ENCODE data around the gene ZNF319.

Gene ZNF319

GRCh38 chr16:58036943-58037342, 36.5 kb upstream of the ZNF319 start:
- no peak for DNase-seq

DNA sequence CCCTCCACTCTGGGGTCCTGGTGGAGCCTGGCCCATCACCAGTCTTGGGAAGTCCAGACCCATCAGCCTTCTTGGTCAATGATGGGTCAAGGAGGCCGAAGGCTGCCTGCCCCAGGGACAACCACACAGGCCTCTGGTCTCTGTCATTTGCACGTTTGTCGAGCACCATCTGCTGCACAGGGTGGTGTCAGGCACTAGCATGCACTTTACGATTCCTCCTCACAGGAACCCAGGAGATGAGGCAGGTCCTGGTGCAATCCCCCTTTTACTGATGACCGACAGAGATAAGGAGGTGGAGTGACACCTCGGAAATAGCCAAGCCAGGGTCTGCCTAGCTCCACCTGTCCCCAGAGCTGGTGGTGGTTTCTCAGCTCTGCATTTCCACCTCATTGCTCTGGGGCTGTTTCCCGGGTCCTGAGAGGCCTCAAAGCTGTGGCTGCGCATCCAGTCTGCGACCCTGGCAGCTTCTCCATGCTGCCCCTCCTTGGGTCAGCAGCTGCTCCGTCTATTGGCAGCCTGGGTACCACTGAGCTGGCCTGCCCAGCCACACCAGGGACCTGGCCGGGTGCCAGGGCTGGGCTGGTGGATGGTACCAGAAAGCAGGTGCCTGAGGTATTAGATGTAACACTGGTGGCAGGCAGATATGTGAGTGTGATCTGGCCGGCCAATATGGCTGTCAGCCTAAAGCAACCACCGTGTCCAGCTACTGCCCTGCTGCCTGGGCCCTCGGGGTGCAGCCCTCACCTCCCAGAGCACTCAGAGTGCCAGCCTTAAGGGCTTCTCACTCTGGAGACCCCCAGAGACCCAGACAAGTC, 35.1 kb upstream of the ZNF319 start:
- no peak for DNase-seq

GRCh38 chr16:58034774-58035173, 34.3 kb upstream of the ZNF319 start:
- no peak for DNase-seq

DNA sequence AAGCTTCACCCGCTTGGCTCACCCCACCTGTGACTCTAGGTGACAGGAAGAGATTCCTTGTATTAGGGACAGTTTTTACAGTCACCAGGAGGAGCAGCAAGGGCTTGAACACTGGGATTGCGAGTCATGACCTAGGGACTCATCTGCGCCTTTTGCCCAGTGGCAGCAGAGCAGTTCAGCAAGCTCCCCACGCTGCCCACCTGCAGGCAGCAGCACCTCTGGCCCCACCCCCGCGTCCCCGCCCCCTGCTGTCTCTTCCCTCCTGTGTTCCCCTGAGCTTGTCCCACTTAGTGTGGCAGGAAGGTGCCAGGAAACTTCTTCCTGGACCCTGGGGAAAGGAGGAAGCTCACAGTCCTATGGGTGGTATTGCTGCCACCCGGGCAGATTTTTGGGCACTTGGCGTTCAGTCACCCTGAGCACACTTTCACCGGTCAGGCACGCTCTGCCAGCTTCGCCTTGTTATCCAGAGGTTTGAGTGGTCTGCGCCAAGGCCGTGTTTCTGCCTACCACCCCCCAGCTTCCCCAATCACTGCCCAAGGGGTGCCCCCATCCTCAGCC, 33.7 kb upstream of the ZNF319 start:
- no peak for DNase-seq

DNA sequence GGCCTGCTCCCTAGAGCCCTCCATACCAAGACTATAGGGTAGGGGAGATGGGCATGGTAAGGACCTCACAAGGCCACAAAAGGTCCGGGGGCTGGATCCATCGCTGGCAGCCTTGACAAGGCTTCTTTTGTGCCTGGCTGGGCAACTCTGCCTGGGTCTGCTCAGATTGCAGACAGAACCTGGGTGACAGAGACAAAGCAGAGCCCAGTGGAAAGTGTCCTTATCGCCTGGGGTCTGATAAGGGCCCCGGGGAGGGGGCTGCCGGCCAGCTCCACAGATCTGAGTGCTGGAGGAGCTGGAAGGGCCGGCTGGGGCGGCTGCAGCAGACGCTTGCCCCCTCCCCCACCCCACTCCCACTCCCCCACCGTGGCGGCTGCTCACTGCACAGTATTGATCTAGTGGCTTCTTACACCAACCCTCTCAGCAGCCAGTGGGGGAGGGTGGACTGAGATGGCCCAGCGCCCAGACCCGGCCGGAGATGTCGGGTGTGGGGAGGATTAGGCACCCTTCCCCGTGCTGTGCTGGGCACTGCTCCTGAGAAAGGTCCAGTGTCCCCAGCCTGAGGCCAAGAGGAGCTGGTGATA, 32.3 kb upstream of the ZNF319 start:
- no peak for DNase-seq

DNA sequence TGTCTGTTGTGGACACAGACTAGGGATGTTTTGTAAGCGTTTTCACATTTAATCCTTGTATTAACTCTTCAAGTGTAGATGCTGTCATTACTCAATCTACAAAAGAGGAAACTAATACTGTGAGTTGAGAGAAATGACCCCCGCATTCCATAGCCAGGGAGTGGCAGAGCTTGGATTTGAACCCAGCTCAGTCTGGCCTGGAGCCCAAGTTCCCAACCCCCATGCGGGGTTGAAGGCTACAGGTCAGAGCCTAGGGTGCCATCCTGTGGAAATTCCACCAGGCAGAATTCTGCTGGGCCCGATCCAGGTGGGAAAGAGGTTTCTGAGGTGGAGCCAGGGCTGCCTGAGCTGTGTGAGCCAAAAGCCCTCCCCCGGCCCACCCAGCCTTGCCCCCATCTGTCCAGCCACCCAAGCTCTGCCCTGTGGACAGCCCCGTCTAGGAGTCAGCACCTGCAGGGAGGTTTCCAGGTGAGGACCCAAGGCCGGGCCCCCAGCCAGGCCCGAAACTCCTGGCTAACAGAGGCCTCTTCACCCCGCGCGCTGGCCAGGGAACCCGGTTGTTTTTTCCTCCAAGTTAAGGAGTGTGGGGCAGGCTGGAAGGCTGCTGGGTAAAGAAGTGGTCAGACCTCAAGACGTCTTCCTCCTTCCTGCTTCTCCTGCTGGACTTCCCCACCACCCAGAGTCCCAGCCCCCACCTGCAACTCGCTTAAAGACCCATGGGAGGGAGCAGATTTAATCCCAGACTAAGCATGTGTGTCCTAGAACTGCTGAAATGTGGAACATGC, 30.7 kb upstream of the ZNF319 start:
- no peak for DNase-seq

DNA sequence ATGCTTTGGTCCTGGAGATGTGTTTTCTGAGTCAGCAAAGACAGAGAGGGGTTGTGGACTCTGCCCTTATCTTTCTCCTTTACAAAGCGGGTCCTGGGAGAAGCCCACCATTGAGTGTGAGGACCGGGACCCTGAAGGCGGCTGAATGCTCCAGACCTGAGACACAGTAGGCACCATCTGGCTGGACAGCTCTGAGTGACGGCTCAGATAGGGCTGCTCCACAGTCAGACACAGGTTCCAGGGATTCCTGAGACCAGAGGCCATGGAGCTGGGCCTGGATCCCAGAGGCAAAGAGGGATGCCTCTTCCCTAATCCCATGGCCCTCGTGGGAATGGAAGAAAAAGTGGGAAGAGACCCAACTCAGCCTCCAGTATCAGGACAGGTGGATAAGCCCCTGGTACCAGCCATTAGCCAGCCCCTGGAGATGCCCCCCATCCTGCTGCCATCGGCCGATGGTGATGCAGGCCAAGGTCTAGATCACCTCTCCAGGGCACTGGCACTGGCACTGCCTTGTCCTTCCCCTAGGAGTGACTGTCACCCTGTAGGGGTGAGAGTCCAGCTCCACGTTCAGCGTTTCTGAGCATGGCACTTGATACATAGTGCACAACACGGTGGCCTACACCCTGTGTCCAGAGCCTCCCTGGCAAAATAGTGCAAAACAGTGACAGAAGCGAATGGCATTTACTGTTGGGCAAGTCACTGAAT, 29.8 kb upstream of the ZNF319 start:
- DNase-seq = no peak

- DNase-seq = no peak
Observed at GRCh38 chr16:58029410-58029809, 28.9 kb upstream of the ZNF319 start.

- DNase-seq = no peak
Observed at GRCh38 chr16:58028541-58029070, 28.1 kb upstream of the ZNF319 start.

DNA sequence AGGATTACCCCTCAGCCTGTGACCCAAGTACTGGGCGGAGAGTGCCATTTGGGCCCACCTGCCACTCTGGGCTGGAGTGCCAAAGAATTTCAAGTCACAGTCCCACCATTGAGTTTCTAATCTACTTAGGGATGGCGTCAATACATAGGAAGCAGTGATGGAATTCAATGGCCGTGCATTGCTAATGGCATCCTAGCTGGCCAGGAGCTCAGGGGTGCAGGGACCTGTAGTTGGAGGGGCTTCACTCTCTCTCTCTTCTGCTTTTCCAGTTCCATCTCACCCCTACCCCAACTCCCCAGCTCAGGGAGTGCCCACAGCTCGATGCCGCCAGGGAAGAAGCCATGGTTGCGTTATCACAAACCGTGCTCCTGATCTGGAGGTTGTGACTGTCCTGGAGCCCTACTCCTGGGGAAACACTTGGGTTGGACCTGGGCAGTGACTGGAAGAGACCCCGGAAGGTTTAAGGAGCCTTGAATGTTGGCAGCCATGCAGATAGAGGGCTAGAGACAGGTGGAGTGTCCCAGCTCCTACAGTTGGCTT, 27.5 kb upstream of the ZNF319 start:
- no peak for DNase-seq

DNA sequence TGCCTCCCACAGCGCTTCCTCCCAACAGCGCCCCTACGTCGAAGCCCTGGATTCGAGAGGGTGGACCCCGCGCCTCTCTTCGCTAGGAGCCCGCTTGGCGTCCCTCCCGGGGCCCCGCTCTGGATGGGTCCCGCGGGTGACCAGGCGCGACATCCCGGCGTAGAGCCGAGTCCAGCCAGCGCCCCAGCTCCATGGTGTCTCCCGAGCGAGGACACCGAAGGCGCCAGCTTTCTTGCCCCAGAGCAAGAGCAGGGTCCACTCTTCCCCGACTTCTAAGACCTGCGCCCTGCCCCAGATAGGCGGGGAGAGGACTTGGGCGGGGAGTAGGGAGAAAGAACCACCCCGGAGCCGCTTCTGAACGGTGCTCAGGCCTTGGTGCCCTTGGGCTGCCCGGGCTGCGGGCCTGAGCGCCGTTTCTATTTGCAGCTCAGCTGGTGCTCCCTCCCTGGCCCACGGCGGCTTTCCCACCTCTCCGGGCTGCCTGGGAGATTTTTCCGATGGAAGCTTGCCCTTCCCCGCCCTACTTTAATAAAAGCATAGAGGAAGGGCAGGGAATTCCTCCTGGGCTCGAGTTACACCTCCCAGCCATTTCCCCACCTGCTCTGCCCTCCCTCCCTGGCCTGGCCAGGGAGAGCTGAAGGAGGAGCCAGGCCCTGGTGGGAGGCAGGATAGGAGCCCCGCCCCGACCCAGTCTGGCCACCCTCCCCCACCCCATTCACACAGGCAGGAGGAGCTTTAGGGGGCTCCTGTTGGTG, 26.9 kb upstream of the ZNF319 start:
- no peak for DNase-seq

DNA sequence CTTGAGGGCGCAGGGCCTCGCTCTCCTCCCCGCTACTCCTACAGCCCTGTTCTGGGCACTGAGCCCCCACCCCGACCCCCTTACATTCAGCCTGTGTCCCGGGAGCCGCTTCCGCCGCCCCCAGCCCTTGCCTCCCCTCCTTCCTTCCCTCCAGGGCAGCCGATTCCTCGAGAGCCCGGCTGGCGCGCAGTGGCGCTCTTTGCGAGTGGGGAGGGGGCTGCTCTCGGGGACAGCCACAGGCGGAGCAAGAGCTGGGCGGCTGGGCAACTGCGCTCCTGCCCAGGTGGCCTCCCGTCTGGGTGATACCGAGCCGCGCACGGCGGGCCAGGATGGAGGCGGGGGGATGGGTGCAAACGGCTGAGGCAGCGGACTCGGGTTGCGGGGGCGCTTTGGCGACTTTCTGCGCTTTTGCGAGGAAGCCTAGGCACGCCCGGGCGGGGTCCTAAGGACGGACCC, 26.3 kb upstream of the ZNF319 start:
- DNase-seq = peak; percentile 27

DNA sequence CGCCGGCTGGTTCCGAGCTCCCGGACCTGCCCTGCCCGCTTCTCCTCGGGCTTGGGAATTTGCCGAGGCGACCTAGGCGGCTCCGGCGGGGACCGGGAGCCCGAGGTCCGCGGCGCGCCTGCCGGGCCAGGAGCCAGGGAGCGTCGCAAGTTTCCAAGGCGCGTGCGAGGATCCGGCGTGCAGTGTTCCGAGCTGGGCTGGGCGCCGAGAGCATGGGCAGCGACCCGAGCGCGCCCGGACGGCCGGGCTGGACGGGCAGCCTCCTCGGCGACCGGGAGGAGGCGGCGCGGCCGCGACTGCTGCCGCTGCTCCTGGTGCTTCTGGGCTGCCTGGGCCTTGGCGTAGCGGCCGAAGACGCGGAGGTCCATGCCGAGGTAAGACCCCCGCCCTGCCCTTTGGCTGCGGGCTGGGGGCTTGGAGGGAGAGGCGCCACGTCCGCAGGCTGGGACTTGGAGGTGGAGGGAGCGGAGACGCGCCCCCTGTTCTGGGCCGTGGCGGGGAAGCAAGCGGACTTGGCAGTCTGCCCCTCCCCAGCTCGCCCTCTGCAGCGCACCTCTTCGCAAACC, 25.8 kb upstream of the ZNF319 start:
- peak; percentile 38 for DNase-seq

- DNase-seq = peak; percentile 71
Observed at GRCh38 chr16:58025351-58026138, 25.1 kb upstream of the ZNF319 start, which contains the start of gene MMP15. MMP15 (plus strand) TSS chr16:58025754; CDS start chr16:58026351, 597 bp downstream.

DNA sequence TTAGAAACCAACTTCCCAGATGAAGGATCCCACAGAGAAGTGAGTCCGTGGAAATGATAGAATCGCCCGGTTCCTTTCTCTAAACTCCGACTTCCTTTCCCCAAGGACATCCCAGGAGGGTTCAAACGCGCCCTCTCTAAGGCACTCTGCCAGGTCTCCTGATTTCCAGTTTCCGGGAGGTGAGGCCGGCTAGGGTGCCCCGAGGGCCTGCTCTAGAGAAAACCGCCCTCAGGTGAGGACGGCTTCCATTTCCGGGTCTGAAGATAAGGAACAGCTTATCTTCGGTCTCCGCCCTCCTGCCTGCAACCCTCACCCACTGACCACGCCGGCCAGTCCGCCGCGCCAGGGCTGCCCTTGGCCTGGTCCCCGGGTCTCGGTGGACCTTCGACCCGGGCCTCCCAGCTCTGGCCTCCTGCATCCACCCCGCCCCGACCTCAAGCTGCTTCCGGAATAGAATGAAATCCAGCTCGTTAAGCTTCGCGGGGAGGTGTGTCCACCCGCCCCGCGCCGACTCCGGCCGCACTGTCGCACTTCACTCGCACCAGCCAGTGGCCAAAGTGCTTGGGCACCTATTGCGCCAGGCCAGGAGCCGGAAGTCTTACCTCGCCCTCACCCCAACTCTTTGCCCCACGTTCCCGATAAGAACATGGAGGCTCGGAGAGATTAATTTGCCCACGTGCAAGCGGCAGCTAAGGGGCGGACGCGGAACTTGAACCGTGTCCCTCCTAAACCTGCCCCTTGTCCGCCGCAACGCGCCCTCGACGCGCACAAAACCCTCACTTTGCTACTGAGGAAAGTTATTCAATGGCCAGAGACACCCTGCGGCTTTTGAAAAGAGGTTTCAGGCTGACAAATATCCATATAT, 24.2 kb upstream of the ZNF319 start:
- peak; percentile 33 for DNase-seq

- no peak for DNase-seq
Observed at GRCh38 chr16:58022601-58023371, 22.3 kb upstream of the ZNF319 start.

DNA sequence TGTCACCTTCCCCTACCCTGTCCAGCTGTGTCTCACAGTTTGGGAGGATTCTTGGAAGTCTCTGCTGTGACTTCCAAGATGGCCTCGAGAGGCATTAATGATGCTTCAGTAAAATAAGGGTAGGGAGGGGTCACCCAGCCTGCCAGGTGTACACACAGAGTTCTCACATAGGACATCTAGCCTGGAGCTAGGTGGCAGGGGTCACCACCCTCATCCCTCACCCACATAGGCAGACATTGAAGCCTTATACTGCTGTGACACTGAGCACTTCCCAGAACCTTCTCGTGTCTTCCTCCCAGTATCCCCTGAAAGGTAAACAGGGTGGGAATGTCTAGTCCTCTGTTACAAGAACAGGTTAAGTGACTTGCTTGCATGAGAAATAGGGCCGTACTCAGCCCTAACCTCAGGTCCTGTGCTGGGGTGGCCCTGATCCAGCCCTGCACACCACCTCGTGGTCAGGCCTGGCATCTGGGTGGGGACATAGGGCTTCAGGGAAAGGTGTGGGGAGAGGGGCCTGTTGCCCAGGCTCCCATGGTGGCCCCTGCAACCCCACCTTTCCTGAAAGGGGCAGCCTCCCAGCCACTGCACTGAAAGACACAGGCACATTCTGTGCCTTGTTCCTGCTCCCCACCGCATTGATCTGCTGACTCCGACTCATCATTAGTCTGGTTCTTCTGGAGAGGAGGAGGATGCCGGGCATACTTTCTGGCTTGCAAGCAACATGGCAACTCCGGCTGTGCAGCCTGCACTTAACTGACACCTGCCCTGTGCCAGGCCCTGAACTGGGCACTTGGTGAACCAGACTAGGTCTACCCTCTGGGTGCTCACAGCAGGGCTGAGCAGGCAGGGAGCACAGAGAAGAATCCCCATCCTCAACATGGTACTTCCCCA, 21.4 kb upstream of the ZNF319 start:
- no peak for DNase-seq
